HT1080 (cell line): ENCODE results near the gene BRCC3. TPM values are rescaled to one million over a fixed set of nuclear protein-coding genes. Genes with fewer than 3 reads are reported as not detected.
A peak's percentile ranks its signal among the peaks of the same experiment; 100 is the strongest.

Experiments used
- DNase-seq: peaks from one replicate; pipeline ENCODE4 v3.0.0-alpha.2; 2015; ENCODE audit warnings: low read depth
- polyA plus RNA-seq, 2 experiments: library from polyadenylated mRNA; depleted of rRNA; stranded (reverse); fragments of >200 nt; gene quantifications; 2 replicates each; pipeline ENCODE4 v1.2.3, GENCODE V29; 2015
- total RNA-seq: library from RNA; depleted of rRNA; stranded (reverse); fragments of >200 nt; shearing (Covaris generic); gene quantifications from 2 replicates; pipeline ENCODE4 v1.2.3, GENCODE V29; 2014; rRNA removed

BRCC3 gene
- total RNA-seq, result 15.0 and 16.2 TPM in 2 replicates
- 14.8 and 18.2 TPM in 2 replicates for polyA plus RNA-seq (2015; cell fraction: cytosol; rRNA removed)
- 13.0 and 13.9 TPM in 2 replicates for polyA plus RNA-seq (2015; cell fraction: nucleus; rRNA removed)

- DNase-seq, result peak; percentile 61
Observed at GRCh38 chrX:155070975-155071693, at the start of gene BRCC3, which contains the start of the genes CMC4 and MTCP1. Gene BRCC3, plus strand, starts transcription at chrX:155071508. Its CDS starts 20 bp downstream, at chrX:155071528. Gene CMC4, minus strand, starts transcription at chrX:155071136. Its CDS starts 7,113 bp downstream, at chrX:155064023. Gene MTCP1, minus strand, starts transcription at chrX:155071136. Its CDS starts 5,126 bp downstream, at chrX:155066010.

- no peak for DNase-seq
Observed at GRCh38 chrX:155022585-155022984, 48.7 kb upstream of the BRCC3 start, which contains the start of gene F8. Gene F8, minus strand, starts transcription at chrX:155022723. Its CDS starts 171 bp downstream, at chrX:155022552.

DNA sequence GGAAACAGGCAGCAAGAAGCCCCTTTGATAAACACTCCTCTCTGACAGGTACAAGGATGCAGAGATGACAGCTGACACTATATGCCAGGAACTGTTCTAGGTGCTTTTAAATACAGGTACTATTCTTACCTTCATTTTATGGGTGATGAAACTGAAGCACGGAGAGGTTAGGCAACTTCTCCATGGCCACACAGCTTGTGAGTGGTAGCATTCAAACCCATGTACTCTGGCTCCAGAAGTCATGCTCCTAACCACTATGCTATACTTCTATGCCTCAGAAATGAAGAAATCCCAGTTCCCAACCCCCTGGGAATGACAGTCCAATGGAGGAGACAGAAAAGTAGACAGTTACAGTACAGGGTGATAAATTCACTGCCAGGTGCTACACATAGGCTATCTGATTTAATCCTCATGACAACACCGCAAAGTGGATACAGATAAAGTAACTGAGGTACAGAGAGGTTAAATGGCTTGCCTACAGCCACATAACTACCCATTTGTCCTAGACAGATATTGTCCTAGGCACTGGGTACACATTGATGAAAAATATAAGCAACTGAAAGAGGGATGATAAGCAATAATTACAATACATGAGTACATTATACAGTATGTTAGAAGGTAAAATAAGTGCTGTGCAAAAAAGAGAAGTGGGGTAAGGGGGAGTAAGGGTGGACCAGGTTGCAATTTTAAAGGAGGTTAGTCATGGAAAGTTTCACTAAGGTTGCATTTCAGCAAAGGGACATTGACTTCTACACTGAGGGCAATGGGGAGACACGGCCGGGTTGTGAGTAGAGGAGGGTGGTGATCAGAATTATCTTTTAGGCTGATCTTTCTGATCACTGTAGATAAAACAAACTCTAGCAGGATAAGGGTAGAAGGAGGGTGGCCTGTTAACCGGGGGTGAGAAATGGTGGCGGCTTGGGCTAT lies 47.1 kb upstream of the BRCC3 start:
- no peak for DNase-seq

DNA sequence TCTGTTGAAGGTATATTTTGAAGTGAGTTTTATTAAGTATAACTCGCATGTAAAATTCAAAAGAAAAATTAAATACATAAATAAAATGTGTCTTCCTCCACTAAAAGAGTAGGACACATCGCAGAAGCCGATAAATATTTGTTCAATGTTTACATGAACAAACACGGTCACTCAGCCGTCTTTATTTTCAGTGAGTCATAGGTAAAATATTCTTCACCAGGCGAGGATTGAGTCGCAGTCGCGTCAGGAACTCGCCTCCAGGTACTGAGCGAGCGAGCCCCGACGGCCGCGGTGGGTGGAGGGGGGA lies 44.9 kb upstream of the BRCC3 start:
- no peak for DNase-seq

- peak; percentile 94 for DNase-seq
Observed at GRCh38 chrX:155026727-155027508, 44.4 kb upstream of the BRCC3 start, which contains the start of gene FUNDC2. Gene FUNDC2, plus strand, starts transcription at chrX:155026844. Its CDS starts 95 bp downstream, at chrX:155026939.

GRCh38 chrX:155027509-155028066 lies 43.7 kb upstream of the BRCC3 start:
- peak; percentile 12 for DNase-seq

DNA sequence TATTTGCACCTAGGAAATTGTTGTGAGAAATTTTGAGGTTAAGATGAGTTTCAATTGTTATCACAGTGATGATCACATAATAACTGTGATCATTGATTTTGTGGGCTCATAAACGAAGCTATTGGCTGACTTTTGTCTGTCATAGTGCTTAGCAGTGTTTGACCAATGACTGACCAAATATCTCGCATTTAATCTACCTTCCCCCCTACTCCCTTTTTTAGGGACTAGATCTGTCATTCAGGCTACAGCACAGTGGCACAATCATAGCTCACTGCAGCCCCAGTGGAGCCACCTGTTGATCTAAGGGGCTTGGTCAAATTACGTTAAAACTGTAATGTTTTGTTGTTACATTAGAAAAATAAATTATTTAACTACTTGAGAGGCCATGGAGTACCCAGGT lies 43.2 kb upstream of the BRCC3 start:
- DNase-seq, result no peak

DNA sequence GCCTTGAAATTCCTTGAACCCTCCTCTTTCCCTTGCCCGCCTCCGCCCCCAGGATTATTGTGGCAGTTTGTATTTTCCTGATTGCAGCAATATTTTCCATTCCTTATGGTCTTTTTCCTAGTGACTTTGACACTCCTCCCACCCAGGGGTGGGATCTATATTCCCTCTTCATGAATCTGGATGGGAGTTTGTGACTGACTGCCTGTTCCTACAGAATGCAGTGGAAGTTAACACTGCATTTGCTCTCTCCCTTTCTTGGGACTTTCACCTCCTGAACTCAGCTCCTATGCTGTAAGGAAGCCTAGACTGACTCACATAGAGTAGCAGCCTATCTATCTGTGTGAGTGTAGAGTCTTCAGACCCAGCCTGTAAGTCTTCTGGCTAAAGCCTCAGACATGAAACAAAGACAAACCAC lies 42.4 kb upstream of the BRCC3 start:
- DNase-seq, result peak; percentile 7

DNA sequence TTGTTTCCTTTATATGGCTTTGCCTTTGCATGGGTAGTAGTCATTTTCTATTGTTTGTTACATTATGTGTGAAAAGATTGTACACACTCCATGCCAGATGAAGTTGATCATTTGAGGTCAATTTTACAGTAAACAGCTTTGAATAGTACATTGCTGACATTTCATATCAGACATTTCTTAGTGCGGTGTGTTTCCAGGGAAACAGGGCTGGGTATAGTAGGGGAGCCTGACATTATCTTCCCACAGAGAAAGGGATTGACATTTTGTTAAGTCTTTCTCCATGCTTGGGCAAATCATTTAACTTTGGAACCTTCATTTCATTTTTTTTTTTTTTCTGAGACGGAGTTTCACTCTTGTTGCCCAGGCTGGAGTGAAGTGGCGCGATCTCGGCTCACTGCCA lies 39.7 kb upstream of the BRCC3 start:
- DNase-seq, result no peak

GRCh38 chrX:155035688-155036087 lies 35.6 kb upstream of the BRCC3 start:
- DNase-seq, result no peak

GRCh38 chrX:155046129-155046810 lies 25.0 kb upstream of the BRCC3 start:
- DNase-seq, result no peak

GRCh38 chrX:155046811-155047528 lies 24.3 kb upstream of the BRCC3 start:
- DNase-seq, result no peak

GRCh38 chrX:155048977-155049619 lies 22.2 kb upstream of the BRCC3 start:
- peak; percentile 48 for DNase-seq

GRCh38 chrX:155052738-155053498 lies 18.4 kb upstream of the BRCC3 start:
- DNase-seq, result no peak

GRCh38 chrX:155053656-155054055 lies 17.7 kb upstream of the BRCC3 start:
- no peak for DNase-seq

- no peak for DNase-seq
Observed at GRCh38 chrX:155054255-155054654, 17.1 kb upstream of the BRCC3 start.

- no peak for DNase-seq
Observed at GRCh38 chrX:155055494-155055893, 15.8 kb upstream of the BRCC3 start.

DNA sequence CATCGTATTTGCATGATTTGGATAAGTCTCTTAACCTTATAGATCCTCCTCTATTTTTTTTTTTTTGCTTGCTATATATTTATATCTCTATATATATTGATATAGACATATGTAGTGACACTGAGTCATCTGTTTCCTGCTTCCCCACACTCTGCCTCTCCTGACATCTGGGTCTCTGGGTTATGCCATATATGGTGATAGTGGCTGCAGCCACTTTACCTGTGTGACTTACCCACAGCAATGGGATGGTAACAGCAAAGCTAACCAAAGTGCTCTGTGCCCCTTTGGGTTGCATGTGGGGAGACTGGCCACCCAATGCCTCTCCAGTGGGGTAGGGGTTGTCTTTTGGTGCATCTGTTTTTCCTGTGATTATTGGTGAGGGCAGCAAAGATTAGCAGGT lies 14.8 kb upstream of the BRCC3 start:
- DNase-seq, result no peak
